ENCODE measurements around the gene ZFYVE28. TPM values are rescaled to one million over a fixed set of nuclear protein-coding genes. Genes with fewer than 3 reads are reported as not detected.

The ZFYVE28 gene
- total RNA-seq, 1 donor from 2014 or later: 3.6 TPM

DNA sequence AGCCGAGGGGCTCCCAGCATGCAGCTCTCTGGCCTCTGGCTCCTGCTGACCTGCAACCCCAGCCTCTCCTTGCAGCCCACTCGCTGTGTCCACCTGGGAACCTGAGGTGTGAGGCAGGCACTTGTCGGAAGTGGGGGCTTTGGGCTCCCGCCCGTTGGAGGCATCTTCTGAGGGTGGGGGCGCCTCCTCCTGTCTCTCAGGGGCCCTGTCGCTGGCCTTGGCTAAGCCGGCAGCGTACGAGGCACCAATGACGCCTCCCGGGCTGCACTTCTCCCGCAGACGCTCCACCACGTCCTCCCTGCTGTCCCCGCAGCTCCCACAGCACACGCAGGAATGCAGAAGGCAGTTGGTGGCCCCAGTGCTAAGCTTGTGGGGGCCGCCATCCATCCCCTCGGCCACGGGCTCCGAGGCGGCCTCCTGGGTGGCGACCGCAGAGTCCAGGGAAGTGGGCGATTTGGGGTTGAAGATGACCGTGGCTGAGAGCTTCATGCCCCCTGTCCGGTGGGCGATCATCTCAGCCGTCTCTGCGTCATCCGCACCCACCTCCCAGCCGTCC, 114.0 kb downstream of the ZFYVE28 start:
- peaks cover 9% of the 10 kb centered on the region for H3K9me3 Mint-ChIP-seq
- no peak for DNase-seq (ENCODE audit: extremely low spot score, unreplicated experiment)
- no peaks in the 10 kb centered on the region for H3K27me3 Mint-ChIP-seq
- peaks cover 5% of the 10 kb centered on the region for H3K36me3 Mint-ChIP-seq
- H3K27ac Mint-ChIP-seq: no peak overlapping the region
- TF ChIP-seq CTCF (conservative IDR thresholded peaks at IDR 0.05): no peak
- H3K4me3 Mint-ChIP-seq: no peak overlapping the region
- H3K4me1 Mint-ChIP-seq (ENCODE audit: unreplicated experiment): no peaks in the 10 kb centered on the region

GRCh38 chr4:2303686-2304320, 114.6 kb downstream of the ZFYVE28 start:
- Mint-ChIP-seq H3K27me3 (no peaks in the 10 kb centered on the region), H3K9me3 (peaks cover 9% of the 10 kb centered on the region), H3K4me1 (ENCODE audit: unreplicated experiment) (no peaks in the 10 kb centered on the region), H3K4me3 (no peak overlapping the region), H3K36me3 (peaks cover 5% of the 10 kb centered on the region), H3K27ac (no peak overlapping the region)
- DNase-seq (ENCODE audit: extremely low spot score, unreplicated experiment): no peak
- TF ChIP-seq CTCF (conservative IDR thresholded peaks at IDR 0.05): no peak

DNA sequence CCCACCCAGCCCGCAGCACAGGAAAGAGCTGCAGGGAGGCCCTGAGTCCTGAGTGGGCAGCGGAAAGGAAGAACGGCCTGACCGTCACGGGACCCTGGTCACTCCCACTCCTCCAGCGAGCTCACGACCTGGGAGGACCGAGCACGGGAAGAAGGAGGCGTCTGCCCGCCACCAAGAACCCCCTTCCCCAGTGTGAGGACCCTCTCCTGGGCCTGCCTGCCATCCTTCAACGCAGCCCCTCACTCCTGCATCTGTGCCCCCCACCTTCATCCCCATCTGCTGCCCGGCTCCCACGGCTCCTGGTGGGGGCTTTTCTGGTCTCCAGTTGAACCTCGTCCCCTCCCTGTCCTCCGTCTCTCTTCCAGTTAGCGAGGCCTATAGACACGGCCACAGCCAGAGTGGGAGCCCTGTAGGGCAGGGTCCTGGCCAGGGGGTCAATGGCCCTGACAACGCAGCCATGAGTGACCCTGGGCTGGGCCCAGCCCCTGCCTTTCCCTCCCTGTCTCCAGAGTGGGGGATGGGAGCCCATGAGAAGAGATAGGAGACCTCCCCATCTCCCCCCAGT, 115.2 kb downstream of the ZFYVE28 start:
- DNase-seq (ENCODE audit: extremely low spot score, unreplicated experiment): no peak
- no peak for TF ChIP-seq CTCF (conservative IDR thresholded peaks at IDR 0.05)
- peaks cover 5% of the 10 kb centered on the region for H3K36me3 Mint-ChIP-seq
- peaks cover 9% of the 10 kb centered on the region for H3K9me3 Mint-ChIP-seq
- no peak overlapping the region for H3K4me3 Mint-ChIP-seq
- no peak overlapping the region for H3K27ac Mint-ChIP-seq
- no peaks in the 10 kb centered on the region for H3K4me1 Mint-ChIP-seq (ENCODE audit: unreplicated experiment)
- no peaks in the 10 kb centered on the region for H3K27me3 Mint-ChIP-seq

DNA sequence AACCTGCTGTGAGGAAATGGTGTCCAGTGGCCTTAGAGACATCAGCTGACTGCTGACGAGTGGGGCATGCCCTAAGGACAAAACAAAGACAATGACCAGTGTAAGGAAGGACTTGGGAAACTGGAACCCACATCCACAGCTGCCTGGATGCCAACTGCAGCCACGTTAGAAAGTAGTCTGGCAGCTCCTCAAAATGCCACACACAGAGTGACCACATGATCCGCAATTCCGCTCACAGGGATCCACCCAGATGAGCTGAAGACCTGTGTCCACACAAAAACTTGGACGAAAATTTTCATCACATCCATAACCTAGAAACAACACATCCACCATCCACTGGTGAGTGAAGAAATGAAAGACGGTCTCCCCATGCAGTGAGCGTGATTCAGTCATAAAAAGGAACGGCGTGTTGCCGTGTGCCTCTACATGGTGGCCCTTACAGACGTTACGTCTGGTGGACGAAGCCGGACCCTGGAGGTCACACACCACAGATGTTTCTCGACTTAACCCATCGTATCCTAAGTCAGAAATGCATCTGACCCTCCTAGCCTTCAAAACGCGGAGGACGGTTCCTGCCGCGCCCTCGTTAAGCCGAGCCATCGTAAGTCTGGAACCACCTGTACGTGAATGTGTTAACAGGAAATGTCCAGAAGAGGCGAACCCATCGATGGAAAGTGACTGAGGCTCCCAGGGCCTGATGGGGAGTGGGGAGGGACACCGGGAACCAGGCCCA, 115.9 kb downstream of the ZFYVE28 start:
- Mint-ChIP-seq H3K9me3 (peaks cover 9% of the 10 kb centered on the region), H3K4me3 (no peak overlapping the region)
- no peak for TF ChIP-seq CTCF (conservative IDR thresholded peaks at IDR 0.05)

DNA sequence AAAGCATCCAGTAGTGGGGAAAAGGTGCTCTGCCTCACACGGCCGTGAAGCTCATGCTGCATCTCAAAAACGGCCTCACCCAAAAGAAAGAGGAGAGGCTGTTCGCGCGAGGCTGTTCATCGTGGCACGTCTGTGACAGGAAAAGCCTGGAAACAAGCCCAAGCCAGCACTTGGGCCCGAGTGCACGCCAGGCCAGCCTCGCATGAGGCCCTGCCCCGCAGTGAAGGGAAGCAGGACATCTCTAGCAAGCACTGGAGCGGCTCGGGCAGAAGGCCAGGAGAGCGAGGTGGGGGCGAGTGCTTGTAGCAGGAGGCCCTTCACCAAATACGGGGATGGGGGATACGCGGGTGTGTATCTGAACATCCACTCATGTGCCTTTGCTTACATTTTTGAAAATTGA, 116.6 kb downstream of the ZFYVE28 start:
- Mint-ChIP-seq H3K36me3 (peaks cover 5% of the 10 kb centered on the region), H3K9me3 (peaks cover 8% of the 10 kb centered on the region), H3K4me1 (ENCODE audit: unreplicated experiment) (no peaks in the 10 kb centered on the region), H3K27ac (no peak overlapping the region), H3K27me3 (peaks cover 8% of the 10 kb centered on the region), H3K4me3 (no peak overlapping the region)
- TF ChIP-seq CTCF (conservative IDR thresholded peaks at IDR 0.05): no peak
- DNase-seq (ENCODE audit: extremely low spot score, unreplicated experiment): no peak

More for the DNA sequence above, 115.9 kb downstream of the ZFYVE28 start:
- no peak for DNase-seq (ENCODE audit: extremely low spot score, unreplicated experiment)
- no peaks in the 10 kb centered on the region for H3K4me1 Mint-ChIP-seq (ENCODE audit: unreplicated experiment)
- peaks cover 6% of the 10 kb centered on the region for H3K27me3 Mint-ChIP-seq
- peaks cover 5% of the 10 kb centered on the region for H3K36me3 Mint-ChIP-seq
- no peak overlapping the region for H3K27ac Mint-ChIP-seq
